Measurements from ENCODE around the gene TCERG1L.
"Not testable (repeated sequence)": the region's sequence is repeated elsewhere in the genome, so short reads cannot be mapped to it uniquely, and the experiment has no call there.

TCERG1L gene

GRCh38 chr10:131140606-131141005, 170.9 kb downstream of the TCERG1L start:
- H3K27ac ChIP-seq, result no peak overlapping the region
- no peak overlapping the region for H3K4me3 ChIP-seq

- no peak overlapping the region for H3K27ac ChIP-seq
- H3K4me3 ChIP-seq, result no peak overlapping the region
These were observed 174.3 kb downstream of the TCERG1L start for GRCh38 chr10:131137223-131137622.

DNA sequence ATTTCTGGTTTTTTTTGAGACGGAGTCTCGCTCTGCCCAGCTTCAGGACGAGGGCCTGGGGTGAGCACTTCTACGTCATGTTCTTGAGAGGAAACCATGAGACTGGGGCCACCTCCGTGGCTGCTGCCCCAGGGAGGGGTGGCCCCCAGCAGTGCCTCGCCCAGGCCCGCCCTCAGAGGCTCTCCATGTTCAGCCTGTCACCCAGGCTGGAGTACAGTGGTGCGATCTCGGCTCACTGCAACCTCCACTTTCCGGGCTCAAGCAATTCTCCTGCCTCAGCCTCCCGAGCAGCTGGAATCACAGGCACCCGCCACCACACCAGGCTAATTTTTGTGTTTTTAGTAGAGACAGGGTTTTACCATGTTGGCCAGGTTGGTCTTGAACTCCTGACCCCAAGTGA, 175.2 kb downstream of the TCERG1L start:
- not testable (repeated sequence) for H3K4me3 ChIP-seq, H3K27ac ChIP-seq

DNA sequence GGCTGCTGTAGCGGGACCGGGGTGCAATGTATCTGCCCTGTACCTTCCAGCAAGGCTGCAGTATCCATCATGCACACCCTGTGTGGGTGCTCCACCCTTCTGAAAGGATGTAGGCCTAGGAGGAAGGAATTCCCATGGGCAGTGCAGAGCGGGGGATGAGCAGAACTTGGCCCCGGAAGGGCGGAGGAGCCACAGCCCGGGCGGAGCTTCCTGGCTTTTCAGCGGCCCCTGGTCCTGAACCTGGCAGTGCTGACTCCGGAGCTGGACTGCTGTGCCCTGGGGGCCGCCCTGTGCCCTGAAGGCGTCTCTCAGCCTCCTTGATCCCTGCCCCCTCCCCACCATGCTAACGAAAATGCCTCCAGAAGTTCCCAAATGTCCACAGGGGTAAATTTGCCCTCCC, 175.8 kb downstream of the TCERG1L start:
- Histone ChIP-seq H3K4me3 (no peak overlapping the region), H3K27ac (no peak overlapping the region)

DNA sequence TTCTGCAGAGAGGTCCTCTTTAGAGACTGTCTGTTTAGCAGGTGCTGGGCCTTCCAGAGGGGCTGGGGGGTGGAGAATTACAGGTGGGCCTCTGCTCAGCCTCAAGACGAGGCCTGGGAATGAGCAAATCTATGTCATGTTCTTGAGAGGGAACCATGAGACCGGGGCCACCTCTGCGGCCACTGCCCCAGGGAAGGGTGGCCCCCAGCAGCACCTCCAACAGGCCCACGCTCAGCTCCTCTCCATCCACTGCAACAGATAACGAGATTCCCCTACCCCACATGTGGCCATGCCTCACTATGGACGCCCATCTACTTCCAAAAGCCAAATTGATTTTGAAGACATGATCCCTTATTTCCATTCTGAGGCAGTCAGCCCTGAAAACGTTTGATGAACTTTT, 176.9 kb downstream of the TCERG1L start:
- Histone ChIP-seq H3K4me3 (no peak overlapping the region), H3K27ac (no peak overlapping the region)

- Histone ChIP-seq H3K27ac (no peak overlapping the region), H3K4me3 (no peak overlapping the region)
These were observed 177.4 kb downstream of the TCERG1L start for GRCh38 chr10:131134001-131134576.

GRCh38 chr10:131132681-131133080, 178.8 kb downstream of the TCERG1L start:
- Histone ChIP-seq H3K4me3 (no peak overlapping the region), H3K27ac (no peak overlapping the region)

- Histone ChIP-seq H3K4me3 (no peak overlapping the region), H3K27ac (peak overlapping the region in 1 of 21 experiments; percentile 0)
These were observed 179.6 kb downstream of the TCERG1L start for GRCh38 chr10:131131726-131132591.

DNA sequence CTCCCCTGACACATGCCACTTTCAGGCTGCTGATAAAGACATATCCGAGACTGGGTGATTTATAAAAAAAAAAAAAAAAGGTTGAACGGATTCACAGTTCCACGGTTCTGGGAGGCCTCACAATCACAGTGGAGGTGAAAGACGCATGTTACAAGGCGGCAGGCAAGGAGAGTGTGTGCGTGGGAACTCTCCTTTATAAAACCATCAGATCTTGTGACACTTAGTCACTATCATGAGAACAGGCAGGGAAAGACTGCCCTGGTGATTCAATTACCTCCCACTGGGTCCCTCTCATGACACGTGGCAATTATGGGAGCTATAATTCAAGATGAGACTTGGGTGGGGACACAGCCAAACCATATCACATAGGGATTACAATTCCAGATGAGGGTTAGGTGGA, 181.5 kb downstream of the TCERG1L start:
- H3K4me3 ChIP-seq, result no peak overlapping the region
- H3K27ac ChIP-seq, result no peak overlapping the region

DNA sequence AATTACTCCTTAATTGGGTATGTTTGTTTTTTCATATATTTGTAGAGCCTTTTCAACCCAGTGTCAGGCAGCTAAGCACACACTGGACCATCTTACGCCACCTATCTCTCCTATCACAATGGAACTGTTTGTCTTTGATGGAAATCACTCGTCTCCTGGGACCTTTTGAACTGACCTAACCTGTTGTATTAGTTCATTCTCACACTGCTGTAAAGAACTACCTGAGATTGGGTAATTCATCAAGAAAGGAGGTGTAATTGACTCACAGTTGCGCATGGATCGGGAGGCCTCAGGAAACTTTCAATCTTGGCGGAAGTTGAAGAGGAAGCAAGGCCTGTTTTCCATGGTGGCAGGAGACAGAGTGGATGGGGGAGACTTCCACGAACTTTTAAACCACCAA, 182.0 kb downstream of the TCERG1L start:
- Histone ChIP-seq H3K27ac (no peak overlapping the region), H3K4me3 (no peak overlapping the region)

DNA sequence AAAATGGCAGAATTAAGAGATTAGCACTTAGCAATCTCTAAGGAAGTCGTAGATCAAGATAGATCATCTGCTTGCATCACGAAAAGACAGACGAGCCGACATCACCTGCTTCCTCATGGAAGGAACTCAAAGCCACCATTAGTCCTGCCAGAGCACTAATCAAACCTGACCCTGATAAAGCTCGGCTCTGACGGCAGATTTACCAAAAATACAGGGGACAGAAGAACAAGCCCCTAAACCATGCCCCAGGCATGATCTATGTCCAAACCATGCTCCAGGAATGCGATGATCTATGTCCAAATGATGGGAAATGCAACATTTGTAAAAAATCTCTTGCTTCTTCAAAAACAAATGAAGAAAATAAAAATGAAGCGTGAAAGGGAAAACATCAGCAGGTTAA, 182.8 kb downstream of the TCERG1L start:
- H3K27ac ChIP-seq, result no peak overlapping the region
- H3K4me3 ChIP-seq, result no peak overlapping the region

GRCh38 chr10:131127610-131128009, 183.9 kb downstream of the TCERG1L start:
- H3K27ac ChIP-seq, result no peak overlapping the region

GRCh38 chr10:131127138-131127589, 184.4 kb downstream of the TCERG1L start:
- Histone ChIP-seq H3K27ac (no peak overlapping the region), H3K4me3 (no peak overlapping the region)

More at GRCh38 chr10:131127610-131128009, 183.9 kb downstream of the TCERG1L start:
- no peak overlapping the region for H3K4me3 ChIP-seq

- H3K27ac ChIP-seq, result no peak overlapping the region
- no peak overlapping the region for H3K4me3 ChIP-seq
These were observed 185.0 kb downstream of the TCERG1L start for GRCh38 chr10:131126321-131127137.

GRCh38 chr10:131125511-131126225, 185.9 kb downstream of the TCERG1L start:
- Histone ChIP-seq H3K27ac (no peak overlapping the region), H3K4me3 (no peak overlapping the region)

- Histone ChIP-seq H3K4me3 (no peak overlapping the region), H3K27ac (no peak overlapping the region)
These were observed 186.6 kb downstream of the TCERG1L start for GRCh38 chr10:131124945-131125344.

DNA sequence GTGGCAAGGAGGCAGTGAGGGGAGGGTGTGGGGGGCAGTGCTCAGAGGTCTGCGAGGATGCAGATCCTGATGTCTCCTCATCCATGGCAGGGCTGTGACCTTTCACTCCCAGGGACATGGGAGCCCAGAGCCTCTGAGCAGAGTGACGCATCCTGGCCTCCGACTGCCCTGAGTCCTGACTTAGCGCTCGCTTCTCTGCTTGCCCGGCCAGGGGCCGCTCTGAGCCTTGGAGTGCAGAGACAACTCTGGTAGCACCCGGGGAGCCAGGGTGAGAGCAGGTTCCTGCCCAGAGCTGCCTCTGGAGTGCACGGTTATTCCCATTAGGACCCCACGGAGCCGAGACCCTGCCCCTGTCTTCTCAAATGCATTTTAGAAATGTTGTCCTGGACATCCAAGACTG, 188.0 kb downstream of the TCERG1L start:
- H3K4me3 ChIP-seq, result no peak overlapping the region
- no peak overlapping the region for H3K27ac ChIP-seq

- H3K27ac ChIP-seq, result no peak overlapping the region
These were observed 189.9 kb downstream of the TCERG1L start for GRCh38 chr10:131121511-131122035.

DNA sequence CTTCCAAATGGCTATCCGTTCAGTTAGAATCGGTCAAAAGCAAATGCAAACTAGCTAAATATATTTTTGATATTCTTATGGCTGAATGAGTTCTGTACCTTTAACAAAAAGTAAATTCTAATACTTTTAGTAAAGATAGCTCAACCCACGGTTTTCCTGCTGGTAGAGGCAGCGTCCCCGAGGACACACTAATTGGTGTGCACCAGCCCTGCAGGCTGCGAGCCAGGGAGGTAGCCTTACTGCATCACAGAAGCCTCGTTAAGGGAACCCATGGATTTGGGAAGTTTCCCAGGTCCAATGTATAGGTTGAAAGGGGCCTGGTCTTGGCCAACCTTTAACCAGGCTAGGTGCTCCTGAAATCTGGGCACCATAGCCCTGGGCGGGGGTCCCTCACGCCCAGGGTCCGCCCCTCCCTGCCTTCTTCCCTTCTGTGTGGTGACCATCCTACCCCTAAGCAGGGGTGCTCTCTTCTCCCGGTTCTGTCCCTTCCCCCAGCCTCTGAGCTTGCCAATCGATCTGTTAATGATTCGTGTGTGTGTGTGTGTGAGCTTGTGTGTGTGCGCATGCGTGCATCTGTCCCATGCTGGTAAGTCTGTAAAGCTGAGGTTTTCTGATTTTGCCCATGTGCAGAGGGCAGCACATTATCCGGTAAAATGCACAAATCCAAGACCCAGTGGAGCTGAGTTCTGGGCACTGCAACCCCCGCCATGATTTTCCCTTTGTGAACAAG, 191.7 kb downstream of the TCERG1L start:
- H3K4me3 ChIP-seq, result no peak overlapping the region
- no peak overlapping the region for H3K27ac ChIP-seq

More at GRCh38 chr10:131121511-131122035, 189.9 kb downstream of the TCERG1L start:
- H3K4me3 ChIP-seq, result no peak overlapping the region

Measured in skin epidermis (tissue), 12 donors.